Fibroblast of villous mesenchyme (primary cell): Measurements from ENCODE around the gene NHS. TPM values are rescaled to one million over a fixed set of nuclear protein-coding genes. Genes with fewer than 3 reads are reported as not detected.

Experiments
- DNase-seq: peaks from one replicate; pipeline ENCODE4 v3.0.0-alpha.2; 2010; ENCODE audit warnings: low read depth
- H3K4me3 ChIP-seq: 2 replicates; pipeline ENCODE4 v1.5.1; 2011; ENCODE audit warnings: low read depth, mild to moderate bottlenecking, low read length
- total RNA-seq: library from RNA; depleted of rRNA; stranded (reverse); fragments of >200 nt; gene quantifications from 2 replicates; pipeline ENCODE4 v1.2.3, GENCODE V29; 2012
- TF ChIP-seq, protein P1 (sequence below): IDR thresholded peaks from 2 replicates; pipeline ENCODE4 v1.5.1; 2012; ENCODE audit warnings: low read depth, mild to moderate bottlenecking, low read length; ENCODE audit not compliant: insufficient read depth

Gene NHS
- total RNA-seq, 1 donor: 5.2 TPM

DNA sequence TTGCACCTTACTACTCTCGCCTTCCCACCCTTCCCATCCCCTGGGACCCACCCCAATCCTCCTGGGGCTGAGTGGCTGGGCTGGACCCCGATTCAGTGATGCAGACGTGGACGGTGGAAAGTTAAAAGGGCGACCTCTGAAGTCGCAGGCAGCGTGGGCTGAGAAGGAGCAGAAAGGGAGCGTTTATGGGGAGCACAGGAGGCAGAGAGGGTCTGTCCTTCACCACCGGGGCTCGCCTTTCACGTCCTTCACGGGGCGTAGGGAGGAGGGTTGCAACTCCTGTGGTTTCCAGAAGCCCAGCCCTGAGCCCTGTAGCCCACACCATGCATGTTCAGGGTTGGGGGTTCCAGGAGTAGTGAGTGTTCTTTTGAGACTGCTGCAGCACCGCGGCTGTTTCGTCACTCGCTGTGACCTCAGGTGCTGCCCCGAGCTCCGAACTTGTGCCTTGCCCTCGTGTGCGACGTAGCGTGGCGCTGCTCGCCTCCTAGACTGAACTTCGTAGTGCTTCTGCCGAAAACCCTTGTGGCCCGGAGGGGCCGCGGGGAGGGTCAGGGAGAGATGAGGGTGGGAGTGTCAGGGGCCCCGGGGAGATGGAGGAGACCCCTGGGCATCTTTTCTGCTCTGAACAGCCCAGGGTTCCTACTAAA, 1.6 kb downstream of the NHS start:
- TF ChIP-seq, protein P1, sequence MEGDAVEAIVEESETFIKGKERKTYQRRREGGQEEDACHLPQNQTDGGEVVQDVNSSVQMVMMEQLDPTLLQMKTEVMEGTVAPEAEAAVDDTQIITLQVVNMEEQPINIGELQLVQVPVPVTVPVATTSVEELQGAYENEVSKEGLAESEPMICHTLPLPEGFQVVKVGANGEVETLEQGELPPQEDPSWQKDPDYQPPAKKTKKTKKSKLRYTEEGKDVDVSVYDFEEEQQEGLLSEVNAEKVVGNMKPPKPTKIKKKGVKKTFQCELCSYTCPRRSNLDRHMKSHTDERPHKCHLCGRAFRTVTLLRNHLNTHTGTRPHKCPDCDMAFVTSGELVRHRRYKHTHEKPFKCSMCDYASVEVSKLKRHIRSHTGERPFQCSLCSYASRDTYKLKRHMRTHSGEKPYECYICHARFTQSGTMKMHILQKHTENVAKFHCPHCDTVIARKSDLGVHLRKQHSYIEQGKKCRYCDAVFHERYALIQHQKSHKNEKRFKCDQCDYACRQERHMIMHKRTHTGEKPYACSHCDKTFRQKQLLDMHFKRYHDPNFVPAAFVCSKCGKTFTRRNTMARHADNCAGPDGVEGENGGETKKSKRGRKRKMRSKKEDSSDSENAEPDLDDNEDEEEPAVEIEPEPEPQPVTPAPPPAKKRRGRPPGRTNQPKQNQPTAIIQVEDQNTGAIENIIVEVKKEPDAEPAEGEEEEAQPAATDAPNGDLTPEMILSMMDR: no peak
- peak; percentile 6 for DNase-seq
- peak overlapping the region; percentile 51 for H3K4me3 ChIP-seq

DNA sequence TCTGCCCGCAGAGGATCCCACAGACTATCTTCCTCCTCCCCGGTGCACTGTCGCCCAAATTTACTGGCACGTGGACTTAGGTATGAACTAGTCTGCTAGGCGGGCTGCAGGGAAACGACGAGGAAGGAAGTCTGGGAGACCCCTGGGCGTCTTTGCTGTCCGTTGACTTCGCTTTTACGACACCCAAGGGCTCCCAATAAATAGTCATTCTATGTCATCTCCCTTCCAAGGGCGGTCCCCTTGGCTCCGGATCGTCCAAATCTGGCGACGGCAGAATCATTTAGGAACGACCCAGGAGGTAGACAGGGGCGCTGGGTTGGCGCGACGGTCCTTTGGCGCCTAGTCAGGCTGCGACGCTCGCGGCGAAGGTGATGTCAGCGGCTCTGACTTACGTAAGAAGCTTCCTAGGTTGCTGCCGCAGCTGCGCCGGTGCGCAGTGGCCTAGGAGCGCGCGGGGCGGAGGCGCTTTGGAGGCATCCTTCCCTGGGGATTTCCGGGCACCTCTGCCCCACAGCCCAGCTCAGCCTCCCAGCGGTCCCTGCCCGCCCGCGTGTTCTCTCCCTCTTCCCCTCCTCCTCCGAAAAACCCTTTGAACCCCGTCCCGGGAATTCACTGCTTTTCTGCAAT, 2.2 kb downstream of the NHS start:
- TF ChIP-seq, protein P1: no peak
- peak overlapping the region; percentile 51 for H3K4me3 ChIP-seq
- peak; percentile 43 for DNase-seq

DNA sequence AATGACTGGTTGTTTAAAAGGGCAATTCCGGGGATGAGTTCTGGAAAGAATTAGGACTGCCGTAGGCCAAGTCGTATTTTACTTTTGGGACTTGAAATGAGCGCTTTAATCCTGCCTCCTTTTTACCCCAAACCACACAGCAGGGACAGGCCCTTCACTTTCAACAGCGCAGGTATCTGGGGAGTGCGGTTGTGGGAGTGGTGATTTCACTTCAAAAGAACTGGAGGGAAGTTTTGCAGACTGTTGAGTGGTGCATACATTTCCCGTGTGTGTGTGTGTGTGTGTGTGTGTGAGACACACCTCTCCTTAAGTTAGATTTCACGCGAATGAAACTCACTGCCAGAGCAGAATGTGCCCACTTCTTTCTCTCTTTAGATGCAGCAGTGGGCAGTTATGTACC, 2.8 kb downstream of the NHS start:
- TF ChIP-seq, protein P1: no peak
- DNase-seq: no peak
- peak overlapping the region; percentile 51 for H3K4me3 ChIP-seq

DNA sequence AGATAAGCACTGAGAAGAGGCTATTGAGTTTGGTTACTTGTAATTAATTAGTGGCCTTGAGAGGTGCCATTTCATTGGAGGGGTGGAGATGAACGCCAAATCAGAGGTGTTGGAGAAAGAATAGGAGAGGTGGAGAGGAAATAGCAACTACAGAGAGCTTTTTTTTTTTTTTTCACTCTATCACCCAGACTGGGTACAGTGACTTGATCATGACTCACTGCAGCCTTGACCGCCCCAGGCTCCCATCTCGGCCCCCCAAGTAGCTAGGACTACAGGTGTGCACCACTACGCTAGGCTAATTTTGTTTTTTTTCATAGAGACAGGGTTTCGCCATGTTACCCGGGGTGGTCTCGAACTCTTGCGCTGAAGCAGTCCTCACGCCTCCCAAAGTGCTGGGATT, 5.2 kb downstream of the NHS start:
- H3K4me3 ChIP-seq: no peak overlapping the region
- TF ChIP-seq, protein P1: no peak
- no peak for DNase-seq

DNA sequence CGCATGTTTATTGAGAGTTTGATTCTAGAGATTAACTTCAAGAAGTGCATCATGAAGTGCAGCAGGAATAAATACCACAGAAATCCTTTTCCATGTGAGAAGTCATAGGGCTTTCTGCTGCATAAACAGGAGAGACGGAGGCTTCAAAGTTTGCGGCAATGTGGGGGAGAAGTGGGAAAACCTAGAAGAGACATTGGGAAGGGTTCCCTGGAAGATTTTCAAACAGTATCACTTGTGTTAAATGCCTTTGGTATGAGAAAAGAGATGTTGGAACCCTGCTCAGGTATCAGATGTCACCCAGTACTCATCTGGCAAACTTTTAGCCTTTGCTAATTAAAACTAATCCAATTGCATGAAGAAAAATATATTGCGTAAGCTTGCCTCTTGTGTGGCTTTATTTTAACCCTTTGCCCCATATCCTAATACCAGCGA, 15.4 kb downstream of the NHS start:
- TF ChIP-seq, protein P1: no peak
- no peak overlapping the region for H3K4me3 ChIP-seq
- peak; percentile 26 for DNase-seq

DNA sequence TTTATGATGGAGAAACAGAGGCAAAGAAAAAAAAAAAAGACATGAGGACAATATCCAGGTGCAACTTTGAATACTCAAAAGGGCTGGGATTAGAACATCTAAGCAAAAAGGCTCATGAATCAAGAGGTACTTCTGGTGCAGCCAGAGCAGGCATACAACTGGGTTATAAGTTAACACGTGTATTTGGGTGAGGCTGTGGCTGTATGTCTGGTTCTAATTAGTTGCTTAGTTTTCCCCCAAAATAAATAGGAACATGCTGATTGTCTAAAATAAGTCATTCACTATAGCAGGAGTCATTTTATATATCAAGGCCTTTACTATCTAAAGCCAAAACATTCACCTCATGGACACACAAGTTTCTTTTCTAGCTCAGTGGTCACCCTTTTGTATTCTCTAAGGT, 20.2 kb downstream of the NHS start:
- TF ChIP-seq, protein P1: no peak
- H3K4me3 ChIP-seq: no peak overlapping the region
- no peak for DNase-seq

DNA sequence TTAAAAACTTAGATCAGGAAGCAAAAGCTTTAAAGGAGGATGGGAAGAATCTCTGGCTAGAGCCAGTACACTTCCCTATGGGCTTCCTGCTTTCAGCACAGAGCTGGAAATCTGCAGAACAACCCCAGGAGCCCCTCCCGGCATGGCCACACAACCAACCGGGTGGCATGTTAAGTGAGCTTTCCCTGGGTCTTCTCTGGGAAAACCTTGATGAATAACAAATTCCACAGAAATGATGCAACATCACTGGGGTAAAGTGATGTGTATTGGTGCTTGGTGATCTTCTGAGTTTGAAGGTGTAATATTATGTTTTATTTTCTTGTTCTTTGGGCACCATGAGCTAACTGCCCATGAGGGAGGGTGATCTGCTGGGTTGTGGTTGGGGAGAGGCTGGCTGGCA, 22.1 kb downstream of the NHS start:
- DNase-seq: no peak
- no peak overlapping the region for H3K4me3 ChIP-seq
- TF ChIP-seq, protein P1: no peak
